AG04450 (cell line): ENCODE results near the gene ACSL1. TPM values are rescaled to one million over a fixed set of nuclear protein-coding genes. Genes with fewer than 3 reads are reported as not detected.
"Not testable (repeated sequence)": the region's sequence is repeated elsewhere in the genome, so short reads cannot be mapped to it uniquely, and the experiment has no call there.

ENCODE experiments used
- CTCF ChIA-PET: fragments of 300-600, 350-600 bp; formaldehyde crosslinking; extraction: SDS; loops from one replicate; lab custom pipeline; 2022; ENCODE audit warnings: antibody characterized with exemption, inconsistent platforms; lab: Charles Lee
- POLR2A ChIA-PET: fragments of 350-600 bp; formaldehyde crosslinking; extraction: SDS; loops from one replicate; lab custom pipeline; 2021; ENCODE audit warnings: antibody characterized with exemption, inconsistent platforms; lab: Yijun Ruan, JAX
- DNase-seq: peaks from one replicate; pipeline ENCODE4 v3.0.0-alpha.2; 2011; ENCODE audit warnings: low read depth, low spot score
- H3K27ac ChIP-seq: one replicate; pipeline ENCODE4 v1.5.1; 2012; ENCODE audit warnings: low read depth, low read length, control low read depth
- H3K27me3 ChIP-seq: one replicate; pipeline ENCODE4 v1.6.0; 2012; ENCODE audit warnings: low read length; ENCODE audit not compliant: control insufficient read depth, insufficient read depth
- H3K4me3 ChIP-seq: 2 replicates; pipeline ENCODE4 v1.5.1; 2011; ENCODE audit warnings: mild to moderate bottlenecking, low read depth, low read length, control low read depth
- H3K9me3 ChIP-seq: 2 replicates; pipeline ENCODE4 v1.5.1; 2012; ENCODE audit warnings: low read length; ENCODE audit not compliant: control insufficient read depth, insufficient read depth
- CTCF ChIP-seq: IDR thresholded peaks from 2 replicates; pipeline ENCODE4 v1.5.1; 2011; ENCODE audit warnings: low read depth, low read length, control low read depth, inconsistent platforms
- polyA plus RNA-seq: library from polyadenylated mRNA; depleted of rRNA; stranded (reverse); fragments of >200 nt; gene quantifications from 2 replicates; pipeline ENCODE4 v1.2.3, GENCODE V29; 2011

ACSL1 gene
- polyA plus RNA-seq, 1 experiment, result 23.9 TPM

GRCh38 chr4:184787766-184788503 is 37.8 kb downstream of the ACSL1 start:
- CTCF ChIA-PET, result interaction anchor here (0.6 kb wide), 1 partner anchor 308 kb away, joined by 4 read pairs; no protein-coding TSS in a partner anchor
- no peak overlapping the region for H3K4me3 ChIP-seq

GRCh38 chr4:184785813-184786212 is 40.0 kb downstream of the ACSL1 start:
- ChIA-PET POLR2A (interaction anchor here (0.7 kb wide), 1 partner anchor 510 kb away, joined by 3 read pairs; no protein-coding TSS in a partner anchor), CTCF (interaction anchor here (1.0 kb wide), 1 partner anchor 40 kb away, joined by 4 read pairs; no protein-coding TSS in a partner anchor)
- DNase-seq, result no peak
- Histone ChIP-seq H3K4me3 (no peak overlapping the region), H3K9me3 (no peaks in the 10 kb centered on the region), H3K27me3 (no peaks in the 10 kb centered on the region), H3K27ac (no peak overlapping the region)
- no peak for TF ChIP-seq CTCF

More at GRCh38 chr4:184787766-184788503, 37.8 kb downstream of the ACSL1 start:
- TF ChIP-seq CTCF, result no peak
- DNase-seq, result no peak
- POLR2A ChIA-PET, result no interaction called here
- no peaks in the 10 kb centered on the region for H3K27me3 ChIP-seq
- H3K9me3 ChIP-seq, result no peaks in the 10 kb centered on the region
- H3K27ac ChIP-seq, result no peak overlapping the region

DNA sequence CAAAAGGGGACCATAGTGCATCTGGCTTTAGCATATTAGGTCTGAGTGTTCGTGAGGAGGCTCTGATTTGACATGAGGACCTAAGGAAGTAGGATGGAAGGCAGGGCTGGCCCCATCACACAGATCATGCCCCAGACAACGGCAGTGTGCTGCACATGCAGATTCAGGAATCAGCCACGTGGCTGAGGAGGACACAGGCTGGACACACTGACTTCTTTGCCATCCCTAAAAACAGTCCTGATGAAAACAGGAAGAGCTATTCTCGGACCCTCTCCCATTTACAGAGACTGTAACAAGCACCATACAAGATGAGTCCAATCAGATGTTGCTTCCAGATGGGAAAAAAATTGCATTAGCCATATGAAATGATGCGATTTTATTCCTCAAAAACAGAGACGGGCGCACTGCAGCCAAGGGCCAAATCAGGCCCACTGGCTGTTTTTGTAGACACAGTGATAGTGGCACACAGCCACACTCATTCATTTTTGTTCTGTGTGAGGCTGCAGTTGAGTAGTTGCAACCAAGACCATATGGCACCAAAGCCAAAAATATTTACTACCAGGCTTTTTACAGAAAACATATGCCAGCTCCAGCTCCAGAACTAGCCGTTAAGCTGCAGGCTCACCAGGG is 41.0 kb downstream of the ACSL1 start:
- DNase-seq, result no peak
- POLR2A ChIA-PET, result no interaction called here
- Histone ChIP-seq H3K9me3 (no peaks in the 10 kb centered on the region), H3K4me3 (no peak overlapping the region), H3K27ac (no peak overlapping the region), H3K27me3 (no peaks in the 10 kb centered on the region)
- CTCF ChIA-PET, result no interaction called here
- no peak for TF ChIP-seq CTCF

DNA sequence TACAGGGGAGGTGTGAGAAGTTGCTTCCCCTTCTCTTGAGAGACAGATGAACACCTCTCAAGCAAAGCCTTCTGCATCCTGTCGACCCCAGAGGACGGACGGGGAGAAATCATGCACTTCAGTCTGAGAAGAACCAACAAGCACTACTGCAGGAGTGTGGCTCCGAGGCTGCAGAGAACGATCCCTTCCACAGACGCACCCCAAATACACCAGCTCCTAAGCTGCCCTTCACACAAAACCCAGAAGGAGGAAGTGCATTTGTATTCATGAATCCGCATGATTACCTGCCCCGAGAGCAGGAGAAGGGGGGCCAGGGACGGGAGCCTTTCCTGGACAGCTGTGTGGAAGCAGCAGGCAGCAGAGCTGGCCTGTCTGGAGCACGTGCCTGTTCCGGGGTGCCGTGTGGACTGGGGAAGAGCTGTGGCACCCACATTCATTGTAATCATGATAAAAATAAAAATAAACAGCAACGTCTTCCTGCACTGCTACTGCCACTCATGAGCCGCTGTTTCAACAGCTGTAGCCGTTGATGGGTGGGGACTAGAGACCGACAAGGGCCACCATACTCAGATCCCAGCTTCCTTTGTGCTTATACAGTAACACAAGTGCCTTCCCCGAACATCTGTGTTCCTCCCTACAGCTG is 42.9 kb downstream of the ACSL1 start:
- Histone ChIP-seq H3K9me3 (no peaks in the 10 kb centered on the region), H3K4me3 (no peak overlapping the region), H3K27me3 (no peaks in the 10 kb centered on the region), H3K27ac (no peak overlapping the region)
- TF ChIP-seq CTCF, result no peak
- ChIA-PET POLR2A (interaction anchor here (1.4 kb wide), 1 partner anchor 10 kb away, joined by 9 read pairs; no protein-coding TSS in a partner anchor), CTCF (interaction anchor here (2.1 kb wide), 1 partner anchor 37 kb away, joined by 6 read pairs; no protein-coding TSS in a partner anchor)
- no peak for DNase-seq

DNA sequence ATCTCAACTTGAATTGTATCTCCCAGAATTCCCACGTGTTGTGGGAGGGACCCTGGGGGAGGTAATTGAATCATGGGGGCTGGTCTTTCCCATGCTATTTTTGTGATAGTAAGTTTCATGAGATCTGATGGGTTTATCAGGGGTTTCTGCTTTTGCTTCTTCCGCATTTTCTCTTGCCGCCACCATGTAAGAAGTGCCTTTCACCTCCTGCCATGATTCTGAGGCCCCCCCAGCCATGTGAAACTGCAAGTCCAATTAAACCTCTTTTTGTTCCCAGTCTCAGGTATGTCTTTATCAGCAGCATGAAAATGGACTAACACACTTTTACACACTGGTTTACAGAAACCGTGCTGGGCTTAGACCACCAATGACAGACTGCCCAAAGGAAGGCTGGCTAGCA is 46.6 kb downstream of the ACSL1 start:
- DNase-seq, result not testable (repeated sequence)

More for the DNA sequence above, 46.6 kb downstream of the ACSL1 start:
- POLR2A ChIA-PET, H3K4me3 ChIP-seq, H3K27ac ChIP-seq, CTCF ChIA-PET, H3K9me3 ChIP-seq, H3K27me3 ChIP-seq: not testable (repeated sequence)
